Progenitor cell of endocrine pancreas (in vitro differentiated cells): Measurements from ENCODE around the gene CTDNEP1. TPM values are rescaled to one million over a fixed set of nuclear protein-coding genes. Genes with fewer than 3 reads are reported as not detected.

Source experiments
- DNase-seq: peaks from one replicate; pipeline ENCODE4 v3.0.0; 2021; ENCODE audit warnings: low spot score; ENCODE audit not compliant: unreplicated experiment
- H3K27ac Mint-ChIP-seq: 2 replicates; pipeline ENCODE4 v1.8.0; 2021; ENCODE audit warnings: mild to moderate bottlenecking, moderate library complexity, mixed read lengths
- H3K27me3 Mint-ChIP-seq: 2 replicates; pipeline ENCODE4 v1.8.0; 2021; ENCODE audit warnings: mixed read lengths
- H3K36me3 Mint-ChIP-seq: 2 replicates; pipeline ENCODE4 v1.8.0; 2022; ENCODE audit warnings: mixed read lengths; ENCODE audit not compliant: insufficient read depth
- H3K4me1 Mint-ChIP-seq: 2 replicates; pipeline ENCODE4 v1.8.0; 2021; ENCODE audit warnings: low read depth, mixed read lengths
- H3K4me3 Mint-ChIP-seq: 2 replicates; pipeline ENCODE4 v1.8.0; 2021; ENCODE audit warnings: low read depth, mild to moderate bottlenecking, moderate library complexity, mixed read lengths
- H3K9me3 Mint-ChIP-seq: 2 replicates; pipeline ENCODE4 v1.8.0; 2021; ENCODE audit warnings: low read depth, mixed read lengths
- CTCF ChIP-seq: fragments of 200-600 bp; sonication (generic); IDR thresholded peaks from one replicate; pipeline ENCODE4 v1.5.0; 2021; ENCODE audit warnings: antibody characterized with exemption, mild to moderate bottlenecking; ENCODE audit not compliant: unreplicated experiment
- total RNA-seq: library from RNA; stranded (reverse); gene quantifications from 2 replicates; pipeline ENCODE4 v1.2.1, GENCODE V29; 2021

The CTDNEP1 gene
- total RNA-seq, 1 donor from 2014 or later: 137 TPM

- H3K4me1 Mint-ChIP-seq: peaks cover 48% of the 10 kb centered on the region
Measured at GRCh38 chr17:7216242-7217112, 35.1 kb downstream of the CTDNEP1 start.

GRCh38 chr17:7215652-7216180 is 35.8 kb downstream of the CTDNEP1 start:
- H3K27ac Mint-ChIP-seq: peak overlapping the region; percentile 96
- no peaks in the 10 kb centered on the region for H3K27me3 Mint-ChIP-seq
- H3K4me3 Mint-ChIP-seq: peak overlapping the region; percentile 56
- H3K9me3 Mint-ChIP-seq: no peaks in the 10 kb centered on the region
- H3K4me1 Mint-ChIP-seq: peaks cover 43% of the 10 kb centered on the region
- no peak for DNase-seq
- TF ChIP-seq CTCF: no peak
- no peaks in the 10 kb centered on the region for H3K36me3 Mint-ChIP-seq

More at GRCh38 chr17:7216242-7217112, 35.1 kb downstream of the CTDNEP1 start:
- peak overlapping the region; percentile 91 for H3K27ac Mint-ChIP-seq
- no peaks in the 10 kb centered on the region for H3K36me3 Mint-ChIP-seq
- H3K27me3 Mint-ChIP-seq: no peaks in the 10 kb centered on the region
- peak overlapping the region; percentile 56 for H3K4me3 Mint-ChIP-seq
- no peak for DNase-seq
- no peak for TF ChIP-seq CTCF
- H3K9me3 Mint-ChIP-seq: no peaks in the 10 kb centered on the region

- no peaks in the 10 kb centered on the region for H3K36me3 Mint-ChIP-seq
- DNase-seq: no peak
- H3K27ac Mint-ChIP-seq: peak overlapping the region; percentile 96
- peak overlapping the region; percentile 78 for H3K4me3 Mint-ChIP-seq
- H3K9me3 Mint-ChIP-seq: no peaks in the 10 kb centered on the region
- H3K4me1 Mint-ChIP-seq: peaks cover 39% of the 10 kb centered on the region
- no peak for TF ChIP-seq CTCF
- no peaks in the 10 kb centered on the region for H3K27me3 Mint-ChIP-seq
Measured at GRCh38 chr17:7215136-7215638, 36.3 kb downstream of the CTDNEP1 start.

GRCh38 chr17:7214300-7215135 is 37.0 kb downstream of the CTDNEP1 start:
- peak overlapping the region; percentile 96 for H3K27ac Mint-ChIP-seq
- peaks cover 40% of the 10 kb centered on the region for H3K4me1 Mint-ChIP-seq
- H3K9me3 Mint-ChIP-seq: no peaks in the 10 kb centered on the region
- peak overlapping the region; percentile 78 for H3K4me3 Mint-ChIP-seq
- H3K36me3 Mint-ChIP-seq: no peaks in the 10 kb centered on the region
- no peaks in the 10 kb centered on the region for H3K27me3 Mint-ChIP-seq
- peak; percentile 99 for DNase-seq
- TF ChIP-seq CTCF: peak; percentile 74

GRCh38 chr17:7213895-7214299 is 37.6 kb downstream of the CTDNEP1 start:
- DNase-seq: peak; percentile 76
- TF ChIP-seq CTCF: peak; percentile 76
- H3K4me3 Mint-ChIP-seq: peak overlapping the region; percentile 78
- H3K9me3 Mint-ChIP-seq: no peaks in the 10 kb centered on the region
- H3K27me3 Mint-ChIP-seq: no peaks in the 10 kb centered on the region
- H3K27ac Mint-ChIP-seq: peak overlapping the region; percentile 96
- H3K4me1 Mint-ChIP-seq: peaks cover 38% of the 10 kb centered on the region
- no peaks in the 10 kb centered on the region for H3K36me3 Mint-ChIP-seq
